NCI-H2107 (cell line): ENCODE measurements around the gene NTHL1.
"Not testable (repeated sequence)": the region's sequence is repeated elsewhere in the genome, so short reads cannot be mapped to it uniquely, and the experiment has no call there.

ENCODE experiments used
- DNase-seq: peaks from one replicate; lab custom pipeline; 2025; lab: John Stamatoyannopoulos, UW

The NTHL1 gene

DNA sequence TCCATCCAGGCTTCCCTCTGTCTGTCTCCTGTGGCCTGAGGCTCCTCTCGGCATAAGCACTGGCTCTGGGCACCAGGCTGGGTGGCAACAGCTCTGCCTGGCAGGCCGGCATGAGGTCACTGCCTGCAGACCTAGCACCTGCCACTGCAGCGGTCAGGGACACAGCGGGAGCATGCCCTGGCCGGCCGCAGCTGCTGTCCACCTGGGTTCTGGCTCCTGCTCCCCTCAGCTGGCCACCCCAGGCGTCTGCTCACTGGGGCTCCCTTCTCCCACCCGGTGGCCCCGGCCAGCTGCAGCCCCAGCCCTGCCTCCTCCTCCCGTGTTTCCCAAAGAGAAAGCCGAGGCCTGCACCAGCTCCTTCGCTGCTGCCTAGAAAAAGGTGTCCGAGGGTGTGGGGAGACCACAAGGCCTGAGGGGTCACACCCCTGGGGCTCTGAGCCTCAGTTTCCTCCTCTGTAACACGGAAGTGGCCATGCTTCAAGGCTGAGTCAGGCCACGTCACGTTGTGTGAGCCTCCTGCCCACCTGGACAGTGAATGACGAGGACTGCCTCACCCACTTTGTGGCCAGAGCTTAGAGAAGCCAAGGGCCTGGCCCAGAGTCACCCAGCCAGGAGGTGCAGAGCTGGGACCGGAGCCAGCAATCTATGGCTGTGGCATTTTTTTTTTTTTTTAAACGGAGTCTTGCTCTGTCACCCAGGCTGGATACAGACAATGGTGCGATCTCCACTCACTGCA is 6.7 kb downstream of the NTHL1 start:
- DNase-seq, result no peak

DNA sequence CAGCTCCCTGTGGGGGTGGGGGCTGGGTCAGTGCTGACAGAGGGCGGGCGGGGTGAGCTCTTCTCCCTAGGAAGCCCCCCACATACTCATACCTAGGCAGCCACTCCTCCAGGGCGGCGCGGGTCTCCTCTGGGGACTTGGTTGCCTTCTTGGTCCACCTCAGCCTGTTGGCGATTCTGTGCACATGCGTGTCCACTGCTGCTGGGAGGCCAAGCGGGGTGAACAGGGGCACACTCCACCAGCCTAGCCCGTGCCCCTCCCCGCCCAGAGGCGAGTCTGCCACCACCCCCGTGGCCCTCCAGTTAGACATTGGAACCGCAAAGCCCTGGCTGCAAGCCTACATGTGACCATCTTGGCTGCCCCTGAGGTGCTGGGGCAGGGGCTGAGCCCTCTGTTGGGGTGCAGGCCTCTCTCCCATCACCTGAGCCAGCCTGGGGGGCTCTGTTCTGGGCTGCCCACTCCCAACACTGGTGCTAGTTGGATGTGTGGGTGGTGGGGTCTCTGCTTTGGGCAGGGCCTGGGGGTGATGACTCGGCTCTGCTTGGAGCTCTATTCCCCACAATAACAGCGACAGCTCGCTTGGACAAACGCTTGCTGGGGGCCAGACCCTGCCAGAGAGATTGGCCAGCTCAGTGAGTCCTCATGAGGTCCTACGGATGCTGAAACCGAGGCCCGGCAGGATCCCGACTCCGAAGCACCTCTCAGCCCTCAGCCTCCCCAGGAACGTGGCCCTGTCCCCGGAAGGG is 7.4 kb downstream of the NTHL1 start:
- no peak for DNase-seq

DNA sequence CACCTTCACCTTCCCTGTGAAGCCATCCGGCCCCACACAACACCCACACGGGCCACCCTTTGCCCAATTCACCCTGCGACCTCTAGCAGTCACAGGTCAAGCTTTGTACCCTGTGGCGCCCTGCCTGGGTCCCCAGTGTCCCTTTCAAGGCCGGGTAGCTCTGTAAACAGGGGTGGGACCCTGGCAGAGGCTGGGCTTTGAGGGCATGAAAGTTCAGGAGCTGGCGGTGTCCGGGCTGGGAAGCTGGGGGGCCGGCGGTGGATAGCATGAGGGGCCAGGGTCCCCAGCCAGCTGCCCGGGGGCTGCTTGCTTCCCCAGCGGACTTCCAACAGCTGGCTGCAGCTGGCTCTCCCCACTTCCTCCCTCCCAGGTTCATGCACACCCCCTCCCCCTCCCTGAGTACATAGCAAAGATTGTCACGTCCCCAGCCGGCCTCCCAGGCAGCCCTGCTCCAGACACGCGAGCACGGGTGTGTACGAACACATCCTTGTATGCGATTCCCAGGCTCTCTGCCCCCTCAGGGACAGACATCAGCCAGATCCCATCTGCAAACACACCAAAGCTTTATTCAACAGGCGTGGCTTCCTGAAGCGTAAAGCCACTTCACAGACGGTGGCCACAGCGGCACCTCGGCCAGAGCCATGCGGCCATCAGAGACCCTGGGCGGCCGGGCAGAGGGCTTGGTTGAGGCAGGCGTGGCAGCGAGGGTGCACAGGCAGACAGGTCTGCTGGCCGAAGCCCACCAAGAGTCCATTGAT is 8.2 kb downstream of the NTHL1 start:
- DNase-seq, result no peak

DNA sequence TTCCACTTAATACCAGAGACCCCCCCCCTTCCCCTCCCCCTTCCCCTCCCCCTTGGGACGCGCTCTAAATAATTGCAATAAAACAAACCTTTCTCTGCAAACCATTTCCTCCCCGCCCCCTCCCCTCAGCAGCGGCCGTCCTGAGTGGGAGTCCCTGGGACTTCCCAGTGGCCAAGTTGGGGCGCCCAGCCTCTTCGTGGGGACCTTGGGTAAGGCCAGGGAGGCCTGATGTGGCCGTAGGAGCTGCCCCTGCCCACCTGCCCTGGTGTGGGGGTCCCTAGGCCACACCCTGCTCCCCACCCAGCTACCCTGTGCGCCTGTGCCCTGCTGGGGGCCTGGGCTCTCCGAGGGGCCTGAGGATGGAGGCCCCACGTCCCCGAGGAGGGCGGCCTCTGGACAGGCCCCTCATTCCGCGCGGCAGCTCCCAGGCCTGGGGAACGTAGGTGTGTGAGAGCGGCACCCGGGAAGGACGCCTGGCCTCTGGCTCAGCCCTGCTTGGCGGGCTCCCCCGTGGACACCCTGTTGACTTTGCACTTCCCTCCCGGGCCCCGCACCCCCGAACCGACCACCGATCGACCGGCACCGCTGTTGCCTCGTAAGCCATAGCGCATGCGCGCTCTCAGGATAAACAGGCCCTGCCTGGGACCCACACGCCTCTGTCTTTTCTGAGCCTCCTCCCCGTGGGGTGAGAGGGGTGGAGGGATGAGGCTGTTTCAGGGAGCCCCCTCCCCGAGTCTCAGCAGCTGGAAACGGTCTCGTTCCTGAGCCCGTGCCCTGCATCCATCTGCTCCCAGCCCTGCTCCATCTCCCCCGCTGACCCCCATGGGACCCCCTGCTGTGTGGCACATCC is 9.0 kb downstream of the NTHL1 start:
- no peak for DNase-seq

DNA sequence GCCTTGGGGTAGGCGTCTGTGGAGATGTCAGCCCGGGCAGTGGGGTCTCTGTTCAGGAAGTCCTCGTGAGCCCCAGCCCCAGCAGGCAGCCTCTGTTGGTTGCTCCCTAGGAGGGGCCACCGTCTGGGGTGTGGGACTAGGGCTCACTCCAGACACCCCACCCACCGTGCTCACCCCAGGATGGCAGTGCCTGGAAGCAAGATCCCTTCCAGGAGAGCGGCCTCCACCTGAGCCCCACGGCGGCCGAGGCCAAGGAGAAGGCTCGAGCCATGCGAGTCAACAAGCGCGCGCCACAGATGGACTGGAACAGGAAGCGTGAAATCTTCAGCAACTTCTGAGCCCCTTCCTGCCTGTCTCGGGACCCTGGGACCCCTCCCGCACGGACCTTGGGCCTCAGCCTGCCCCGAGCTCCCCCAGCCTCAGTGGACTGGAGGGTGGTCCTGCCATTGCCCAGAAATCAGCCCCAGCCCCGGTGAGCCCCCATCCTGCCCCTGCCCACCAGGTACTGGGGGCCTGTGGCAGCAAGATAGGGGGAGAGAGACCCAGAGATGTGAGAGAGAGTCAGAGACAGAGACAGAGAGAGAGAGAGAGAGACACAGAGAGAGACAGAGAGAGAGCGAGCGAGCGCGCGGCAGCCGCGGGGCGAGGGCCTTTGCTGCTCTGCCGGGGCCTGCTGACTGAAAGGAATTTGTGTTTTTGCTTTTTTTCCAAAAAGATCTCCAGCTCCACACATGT is 9.8 kb downstream of the NTHL1 start:
- DNase-seq, result no peak

DNA sequence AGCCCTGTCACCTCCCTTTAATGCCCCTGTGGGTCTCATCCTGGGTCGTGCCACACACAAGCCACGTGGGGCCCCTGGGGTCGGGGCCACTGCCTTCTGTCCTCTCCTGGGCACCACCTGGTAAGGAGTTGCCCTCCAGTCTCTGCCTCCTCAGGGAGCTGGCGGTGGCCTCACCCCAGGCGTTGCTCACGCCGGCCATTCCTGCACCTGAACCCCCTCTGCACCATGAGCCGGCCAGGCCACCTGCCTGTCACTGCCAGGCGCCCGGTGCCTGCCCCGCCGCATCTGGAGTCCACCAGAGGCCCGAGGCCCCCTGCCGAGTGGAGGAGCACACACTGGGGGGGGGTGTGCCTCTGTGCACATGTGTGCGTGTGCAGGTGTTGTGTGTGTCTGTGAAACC is 10.5 kb downstream of the NTHL1 start:
- no peak for DNase-seq

DNA sequence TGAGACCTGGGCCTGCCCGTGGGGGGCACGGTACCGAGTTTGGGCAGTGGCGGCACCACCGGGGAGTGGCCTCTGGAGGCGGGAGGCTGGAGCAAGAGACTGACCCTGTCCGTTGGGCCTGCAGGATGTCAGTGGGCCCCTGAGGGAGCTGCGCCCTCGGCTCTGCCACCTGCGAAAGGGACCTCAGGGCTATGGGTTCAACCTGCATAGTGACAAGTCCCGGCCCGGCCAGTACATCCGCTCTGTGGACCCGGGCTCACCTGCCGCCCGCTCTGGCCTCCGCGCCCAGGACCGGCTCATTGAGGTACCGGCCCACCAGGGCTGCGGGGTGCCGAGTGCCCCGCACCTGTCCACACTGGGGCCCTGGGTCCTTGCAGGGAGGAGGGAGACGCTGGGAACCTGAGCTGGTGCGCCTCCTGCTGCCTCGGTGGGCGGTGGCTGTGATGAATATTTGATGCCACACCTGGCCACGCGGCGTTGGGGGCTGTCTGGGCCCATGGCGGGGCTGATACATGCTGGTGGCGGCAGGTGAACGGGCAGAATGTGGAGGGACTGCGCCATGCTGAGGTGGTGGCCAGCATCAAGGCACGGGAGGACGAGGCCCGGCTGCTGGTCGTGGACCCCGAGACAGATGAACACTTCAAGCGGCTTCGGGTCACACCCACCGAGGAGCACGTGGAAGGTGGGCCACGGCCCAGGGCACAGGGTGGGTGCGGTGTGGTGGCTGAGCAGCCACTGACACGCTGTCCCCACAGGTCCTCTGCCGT is 11.3 kb downstream of the NTHL1 start:
- no peak for DNase-seq

DNA sequence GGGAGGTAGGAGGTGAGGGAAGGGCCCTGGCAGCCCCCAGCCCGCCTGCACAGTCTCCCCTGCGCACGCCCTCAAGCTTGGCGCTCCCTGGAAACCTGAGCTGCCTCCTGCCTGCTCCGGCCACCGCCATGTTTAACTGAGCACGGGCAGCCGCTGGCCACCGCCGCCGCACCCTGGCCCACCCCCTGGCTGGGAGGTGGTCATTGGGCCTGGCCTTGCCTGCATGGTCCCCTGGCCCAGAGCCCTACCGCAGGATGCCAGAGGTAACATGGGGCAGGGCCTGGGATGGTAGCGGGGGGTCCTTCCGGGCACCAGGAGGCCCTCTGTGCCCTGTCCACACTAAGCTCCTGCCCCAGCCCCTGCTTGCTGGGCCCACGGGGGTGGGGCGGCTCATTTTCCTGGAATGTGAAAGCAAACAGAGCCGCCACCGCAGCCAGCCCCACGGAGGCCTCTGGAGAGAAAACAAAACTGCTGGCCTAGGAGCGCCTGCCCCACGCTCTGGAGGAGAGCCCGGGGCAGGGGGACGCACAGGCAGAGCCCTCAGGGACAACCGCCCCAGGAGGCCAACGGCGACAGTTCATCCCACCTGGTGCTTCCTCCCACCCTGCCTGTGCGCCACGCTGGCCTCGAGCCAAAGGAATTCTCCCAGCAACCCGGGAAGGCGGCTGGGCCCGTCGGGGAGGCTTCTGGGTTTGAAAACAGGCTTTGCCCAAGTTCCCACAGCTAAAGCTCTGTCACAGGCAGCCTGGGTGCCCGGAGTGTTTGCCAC is 12.0 kb downstream of the NTHL1 start:
- peak; percentile 73 for DNase-seq

DNA sequence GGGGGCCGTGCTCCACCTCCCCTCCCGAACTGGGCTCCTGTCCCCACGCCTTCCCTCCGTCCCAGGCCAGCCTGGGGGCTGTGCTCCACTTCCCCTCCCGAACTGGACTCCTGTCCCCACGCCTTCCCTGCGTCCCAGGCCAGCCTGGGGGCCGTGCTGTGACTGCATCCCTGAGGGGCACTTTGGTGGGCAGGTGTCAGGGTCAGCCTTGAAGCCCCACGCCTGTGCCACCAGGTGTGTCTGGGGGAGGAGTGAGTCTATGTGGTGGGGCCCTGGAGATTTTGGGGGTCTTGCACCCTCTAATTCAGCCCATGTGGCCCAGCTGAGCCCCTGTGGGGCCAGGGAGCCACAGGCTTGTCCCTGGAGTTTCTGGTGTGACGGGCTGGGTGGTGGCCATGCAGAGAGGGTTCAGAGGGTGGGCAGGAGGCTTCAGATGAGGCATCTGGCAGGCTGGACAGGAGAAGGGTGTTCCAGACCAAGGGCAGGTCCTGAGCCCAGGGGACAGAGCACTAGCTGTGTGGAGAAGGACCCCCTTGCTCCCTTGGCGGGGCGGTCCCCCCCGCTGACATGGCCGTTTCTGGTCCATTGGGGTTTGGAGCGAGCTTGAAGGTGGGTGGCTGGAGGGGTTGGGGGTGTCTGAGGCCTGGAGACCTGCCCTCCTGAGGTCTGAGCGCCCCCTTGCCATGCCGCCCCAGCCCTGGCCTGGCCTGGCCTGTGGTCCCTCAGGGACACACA is 12.8 kb downstream of the NTHL1 start:
- no peak for DNase-seq

DNA sequence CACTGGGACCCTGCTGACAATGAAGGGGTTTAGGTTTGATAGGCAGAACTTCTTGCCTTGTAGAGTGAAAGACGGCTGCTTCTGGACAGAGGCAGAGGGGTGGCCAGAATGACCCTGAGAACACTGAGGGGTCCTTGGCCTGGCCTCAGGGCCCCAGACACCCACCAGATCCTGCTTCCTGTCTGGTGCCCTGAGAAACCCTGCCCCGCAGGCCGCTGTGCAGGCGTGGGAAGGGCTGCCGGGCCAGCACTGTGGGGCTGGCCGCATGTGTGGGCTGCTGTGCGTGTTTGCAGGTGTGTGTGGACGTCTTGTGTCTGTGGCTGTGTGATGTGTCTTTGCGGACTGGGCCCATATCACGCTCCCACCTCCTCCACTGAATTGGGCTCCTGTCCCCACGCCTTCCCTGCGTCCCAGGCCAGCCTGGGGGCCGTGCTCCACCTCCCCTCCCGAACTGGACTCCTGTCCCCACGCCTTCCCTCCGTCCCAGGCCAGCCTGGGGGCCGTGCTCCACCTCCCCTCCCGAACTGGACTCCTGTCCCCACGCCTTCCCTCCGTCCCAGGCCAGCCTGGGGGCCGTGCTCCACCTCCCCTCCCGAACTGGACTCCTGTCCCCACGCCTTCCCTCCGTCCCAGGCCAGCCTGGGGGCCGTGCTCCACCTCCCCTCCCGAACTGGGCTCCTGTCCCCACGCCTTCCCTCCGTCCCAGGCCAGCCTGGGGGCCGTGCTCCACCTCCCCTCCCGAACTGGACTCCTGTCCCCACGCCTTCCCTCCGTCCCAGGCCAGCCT is 13.5 kb downstream of the NTHL1 start:
- DNase-seq, result not testable (repeated sequence)

DNA sequence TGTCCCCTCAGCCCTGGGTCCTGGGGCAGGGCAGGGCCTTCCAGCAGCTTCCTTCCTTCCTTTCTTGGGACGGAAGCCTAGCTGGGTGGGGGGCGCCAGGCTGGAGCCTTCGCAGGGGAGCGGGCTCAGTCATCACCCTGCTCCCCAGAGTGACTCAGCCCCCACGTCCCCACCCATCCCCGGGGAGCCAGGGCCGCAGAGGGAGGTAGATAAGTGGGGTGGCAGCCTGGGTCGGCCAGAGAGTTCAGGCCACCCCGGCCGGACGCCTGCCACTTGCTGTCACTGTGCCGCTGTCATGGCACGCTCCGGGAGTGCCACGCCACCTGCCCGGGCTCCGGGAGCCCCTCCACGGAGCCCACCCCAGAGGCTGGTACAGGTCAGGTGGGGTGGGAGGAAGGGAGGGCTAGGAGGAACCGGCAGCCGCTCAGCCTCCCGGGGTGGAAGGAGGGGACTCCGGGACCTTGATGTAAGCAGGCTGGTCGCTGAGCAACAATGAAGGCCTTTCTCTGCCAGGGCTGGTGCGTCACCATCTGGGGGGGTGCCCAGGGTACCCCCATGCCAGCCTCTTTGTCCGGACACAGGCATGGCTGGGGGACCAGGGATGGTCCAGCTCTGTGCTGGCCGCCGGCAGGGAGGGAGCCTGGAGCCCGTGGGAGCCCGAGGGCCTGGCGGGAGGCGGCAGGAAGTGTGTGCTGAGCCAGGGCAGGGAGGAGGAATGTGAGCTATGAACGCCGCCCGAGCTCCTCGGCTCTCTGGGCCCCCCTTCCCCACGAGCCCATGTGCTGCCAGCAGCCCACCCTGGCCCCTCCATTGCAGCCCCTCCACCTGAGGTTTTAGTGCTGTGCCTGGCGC is 14.4 kb downstream of the NTHL1 start:
- DNase-seq, result no peak

DNA sequence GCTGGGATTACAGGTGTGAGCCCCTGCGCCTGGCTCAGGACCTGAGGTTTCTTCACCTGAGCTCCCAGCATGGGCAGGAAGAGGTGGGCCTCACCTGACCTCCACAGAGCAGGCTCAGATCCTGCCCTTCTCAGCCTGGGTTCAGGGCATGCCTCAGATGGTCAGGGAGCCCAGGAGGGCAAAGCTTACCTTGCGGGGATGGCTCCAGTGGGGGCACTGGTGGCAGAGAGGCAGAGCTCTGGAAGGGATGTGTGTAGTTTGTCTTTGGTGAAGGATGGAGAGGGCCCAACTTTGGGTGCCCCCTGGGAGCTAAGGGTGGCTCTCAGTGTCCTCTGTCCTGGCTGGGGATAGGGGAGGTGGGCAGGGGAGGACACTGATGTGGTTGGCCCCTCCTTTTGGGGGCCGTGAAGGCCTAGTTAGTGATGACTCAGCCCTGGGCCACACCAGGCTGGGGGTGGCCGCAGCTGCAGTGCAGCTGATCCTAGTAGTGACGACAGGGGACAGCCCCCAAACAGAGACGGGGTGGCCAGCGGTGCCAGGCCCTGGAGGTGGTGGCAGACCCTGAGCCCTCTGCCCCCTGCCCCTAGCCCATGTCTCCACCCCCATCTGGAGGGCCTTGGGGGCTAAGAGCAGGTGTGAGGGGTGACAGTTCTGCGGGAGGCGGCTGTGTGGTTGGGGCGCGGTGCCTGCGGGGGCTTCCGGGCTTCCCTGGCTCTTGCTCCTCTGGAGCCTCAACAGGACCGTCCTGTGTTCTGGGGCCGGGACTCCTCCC is 15.2 kb downstream of the NTHL1 start:
- DNase-seq, result no peak

DNA sequence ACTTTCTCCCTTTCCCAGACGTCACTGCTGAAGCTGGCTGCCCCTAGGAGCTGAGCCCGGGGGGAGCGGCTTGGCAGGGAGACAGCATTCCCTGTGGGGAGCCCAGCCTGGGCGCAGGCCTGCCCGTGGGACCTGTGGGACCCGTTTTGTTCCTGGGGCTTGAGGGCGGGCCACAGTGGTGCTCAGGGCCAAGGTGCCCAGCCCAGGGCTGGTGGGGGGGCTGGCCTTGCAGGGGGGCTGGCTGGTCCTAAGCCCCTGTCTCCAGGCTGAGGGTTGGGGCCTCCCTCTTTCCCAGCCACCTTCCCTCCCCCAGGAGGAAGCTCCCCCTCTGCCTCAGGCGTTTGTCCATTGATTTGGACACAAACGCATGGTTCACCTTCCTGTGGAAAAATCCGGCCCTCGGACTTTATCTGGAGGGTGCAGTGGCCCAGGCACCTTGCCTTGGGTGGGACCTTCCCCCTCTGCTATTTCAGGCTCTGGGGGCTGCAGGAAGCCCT is 16.5 kb downstream of the NTHL1 start:
- DNase-seq, result no peak

DNA sequence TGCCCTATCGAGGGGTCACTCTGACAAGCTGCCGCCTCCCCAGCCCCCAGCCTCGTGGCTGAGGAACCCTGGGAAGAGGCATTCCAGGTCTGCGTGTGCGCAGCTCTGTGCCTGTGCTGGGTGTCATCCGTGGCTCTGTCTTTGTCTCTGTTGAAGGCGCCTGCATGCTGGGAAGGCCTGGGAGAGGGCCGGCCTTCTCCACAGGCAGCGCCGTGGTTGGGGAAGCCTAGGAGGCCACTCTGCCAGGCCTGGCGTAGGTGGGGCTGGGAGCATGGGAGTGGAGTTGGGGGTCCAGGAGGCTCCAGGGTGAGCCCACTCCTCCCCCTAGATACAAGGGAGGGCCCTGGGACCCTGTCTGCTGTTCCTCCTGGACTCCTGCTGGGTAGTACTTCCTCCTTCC is 17.6 kb downstream of the NTHL1 start:
- DNase-seq, result no peak

DNA sequence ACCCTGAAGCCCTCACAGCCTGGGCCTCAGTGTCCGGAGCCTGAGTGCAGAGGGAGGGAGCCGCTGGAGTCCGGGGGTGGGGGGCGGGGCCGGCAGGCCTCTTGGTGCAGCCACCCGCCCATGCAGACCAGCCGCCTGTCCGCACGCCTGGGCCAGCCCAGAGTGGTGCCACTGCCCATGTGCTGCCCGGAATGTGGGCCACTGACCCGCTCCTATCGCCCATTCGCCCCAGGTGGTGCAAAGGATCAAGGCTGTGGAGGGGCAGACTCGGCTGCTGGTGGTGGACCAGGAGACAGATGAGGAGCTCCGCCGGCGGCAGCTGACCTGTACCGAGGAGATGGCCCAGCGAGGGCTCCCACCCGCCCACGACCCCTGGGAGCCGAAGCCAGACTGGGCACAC is 18.3 kb downstream of the NTHL1 start:
- DNase-seq, result no peak

DNA sequence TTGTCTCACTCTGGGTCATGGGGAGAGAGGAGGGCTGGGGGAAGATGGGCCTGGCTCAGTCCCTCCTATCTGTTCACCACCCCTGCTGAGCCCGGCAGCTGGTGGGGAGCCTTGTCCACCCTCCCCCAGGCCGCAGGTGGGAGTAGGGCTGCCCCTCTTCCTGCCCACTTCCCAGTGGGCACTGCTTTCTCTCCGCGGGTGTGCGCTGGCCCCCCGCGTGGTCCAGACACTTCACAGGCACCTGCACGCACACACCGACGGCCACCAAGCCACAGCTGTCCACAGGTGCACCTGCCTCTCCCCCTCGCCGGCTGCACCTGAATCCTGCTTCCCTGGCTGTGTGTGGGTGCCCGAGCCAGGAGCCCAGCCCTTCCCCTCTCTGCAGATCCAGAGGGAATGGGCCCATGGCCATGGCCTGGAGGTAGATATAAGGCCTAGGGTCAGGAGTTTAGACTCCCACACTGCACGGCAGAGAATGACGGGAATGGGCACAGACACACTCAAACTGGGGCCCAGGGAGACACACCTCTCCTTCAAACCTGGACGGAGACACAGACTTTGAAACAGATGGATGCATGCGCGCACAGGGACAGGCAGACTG is 18.9 kb downstream of the NTHL1 start:
- DNase-seq, result no peak
